ENCODE results near the gene DGLUCY. TPM values are rescaled to one million over a fixed set of nuclear protein-coding genes. Genes with fewer than 3 reads are reported as not detected.
"Not testable (repeated sequence)": the region's sequence is repeated elsewhere in the genome, so short reads cannot be mapped to it uniquely, and the experiment has no call there.

DGLUCY gene
- total and polyA plus RNA-seq, 2 experiments from 2014 or later: 15.2 to 15.7 TPM

DNA sequence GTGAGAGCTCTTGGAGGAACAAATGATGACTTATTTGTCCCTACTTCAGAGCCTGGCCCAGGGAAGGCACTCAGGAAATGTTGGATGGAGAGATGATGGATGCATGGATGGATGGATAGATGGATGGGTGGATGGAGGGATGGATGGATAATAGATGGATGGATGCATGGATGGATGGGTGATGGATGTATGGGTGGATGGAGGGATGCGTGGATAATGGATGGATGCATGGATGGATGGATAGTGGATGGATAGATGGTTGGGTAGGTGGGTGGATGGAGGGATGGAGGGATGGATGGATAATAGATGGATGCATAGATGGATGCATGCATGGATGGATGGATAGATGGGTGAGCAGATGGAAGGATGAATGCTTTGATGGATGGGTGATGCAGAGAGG is 107.4 kb downstream of the DGLUCY start:
- no peak overlapping the region for H2AFZ ChIP-seq
- no peaks in the 10 kb centered on the region for H3K4me1 ChIP-seq (ENCODE audit: insufficient read depth)
- no peaks in the 10 kb centered on the region for H3K9me3 ChIP-seq (ENCODE audit: low read depth)
- no peaks in the 10 kb centered on the region for H4K20me1 ChIP-seq (ENCODE audit: insufficient read depth)
- WGBS, 2 experiments (ENCODE audit: low coverage in 1 of 2, low lambda C conversion rate in 2 of 2, missing lambda C conversion rate in 2 of 2): 89 to 100% methylated on average over 1 of the region's 1 CpG
- no peaks in the 10 kb centered on the region for H3K9me2 ChIP-seq (ENCODE audit: insufficient read depth)
- no peak for DNase-seq
- H3K9ac ChIP-seq: no peak overlapping the region
- no peak overlapping the region for H3K4me3 ChIP-seq
- H3K27ac ChIP-seq: no peak overlapping the region
- in situ Hi-C loops (cut with MboI): no loop called here
- TF ChIP-seq EZH2 (IDR thresholded peaks at IDR 0.05; ENCODE audit: insufficient read depth, poor library complexity, severe bottlenecking) (no peak), EZH2phosphoT487 (IDR thresholded peaks at IDR 0.05; ENCODE audit: insufficient read depth, low read depth) (no peak)
- H3K4me2 ChIP-seq (ENCODE audit: unreplicated experiment): no peak overlapping the region
- no peaks in the 10 kb centered on the region for H3K27me3 ChIP-seq (replicated peaks; ENCODE audit: insufficient read depth)
- H3K36me3 ChIP-seq (ENCODE audit: low read depth): no peaks in the 10 kb centered on the region
- no peaks in the 10 kb centered on the region for H3K79me2 ChIP-seq (ENCODE audit: insufficient read depth)
- H3F3A ChIP-seq (ENCODE audit: insufficient read depth): peaks cover 6% of the 10 kb centered on the region; the same call in 1 of the 2 replicates

DNA sequence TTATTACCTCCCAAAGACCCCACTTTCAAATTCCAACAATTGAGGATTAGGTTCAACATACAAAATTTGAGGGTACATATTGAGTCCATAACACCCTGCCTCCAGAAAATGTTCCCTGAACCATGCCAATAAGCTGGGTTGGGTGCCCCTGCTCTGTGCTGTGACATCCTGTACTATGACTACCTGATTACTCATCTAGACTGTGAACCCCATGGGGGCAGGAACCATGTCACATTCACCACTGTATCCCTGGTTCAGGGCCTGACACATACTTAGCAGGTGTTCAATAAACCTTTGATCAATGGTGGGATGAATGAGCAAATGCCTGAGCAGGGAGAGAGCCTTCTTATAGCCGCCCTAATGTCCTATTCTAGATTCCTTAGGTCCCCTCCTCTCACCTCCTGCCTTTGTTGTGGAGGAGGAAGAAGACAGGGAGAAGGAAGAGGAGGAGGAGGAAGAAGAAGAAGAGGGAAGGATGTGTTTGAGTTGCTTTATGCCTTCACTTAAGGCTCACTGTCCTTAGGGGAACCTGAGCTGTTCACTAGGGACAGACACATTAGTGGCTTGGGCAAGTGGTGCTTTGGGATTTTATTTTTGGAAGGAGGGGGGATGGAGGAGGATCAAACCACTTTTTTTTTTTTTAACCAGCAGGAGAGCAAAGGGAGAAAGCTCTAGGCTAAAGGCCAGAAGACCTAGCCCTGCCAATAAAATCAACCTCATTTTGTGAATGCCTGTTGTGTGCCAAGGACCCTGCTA is 109.3 kb downstream of the DGLUCY start:
- Histone ChIP-seq H3K9me2 (ENCODE audit: insufficient read depth) (no peaks in the 10 kb centered on the region), H3K27ac (no peak overlapping the region), H3K9ac (no peak overlapping the region), H3K4me1 (ENCODE audit: insufficient read depth) (peaks cover 7% of the 10 kb centered on the region), H3K27me3 (replicated peaks; ENCODE audit: insufficient read depth) (no peaks in the 10 kb centered on the region), H3F3A (ENCODE audit: insufficient read depth) (peaks cover 14% of the 10 kb centered on the region; the same call in 1 of the 2 replicates), H2AFZ (no peak overlapping the region), H3K4me2 (ENCODE audit: unreplicated experiment) (no peak overlapping the region), H3K9me3 (ENCODE audit: low read depth) (no peaks in the 10 kb centered on the region), H3K36me3 (ENCODE audit: low read depth) (no peaks in the 10 kb centered on the region), H3K79me2 (ENCODE audit: insufficient read depth) (no peaks in the 10 kb centered on the region), H4K20me1 (ENCODE audit: insufficient read depth) (no peaks in the 10 kb centered on the region), H3K4me3 (no peak overlapping the region)
- WGBS, 2 experiments (ENCODE audit: low coverage in 1 of 2, low lambda C conversion rate in 2 of 2, missing lambda C conversion rate in 2 of 2): 100% methylated on average over 1 of the region's 1 CpG
- DNase-seq: no peak
- in situ Hi-C loops (cut with MboI): no loop called here
- no peak for TF ChIP-seq EZH2 (IDR thresholded peaks at IDR 0.05; ENCODE audit: insufficient read depth, poor library complexity, severe bottlenecking)
- no peak for TF ChIP-seq EZH2phosphoT487 (IDR thresholded peaks at IDR 0.05; ENCODE audit: insufficient read depth, low read depth)

DNA sequence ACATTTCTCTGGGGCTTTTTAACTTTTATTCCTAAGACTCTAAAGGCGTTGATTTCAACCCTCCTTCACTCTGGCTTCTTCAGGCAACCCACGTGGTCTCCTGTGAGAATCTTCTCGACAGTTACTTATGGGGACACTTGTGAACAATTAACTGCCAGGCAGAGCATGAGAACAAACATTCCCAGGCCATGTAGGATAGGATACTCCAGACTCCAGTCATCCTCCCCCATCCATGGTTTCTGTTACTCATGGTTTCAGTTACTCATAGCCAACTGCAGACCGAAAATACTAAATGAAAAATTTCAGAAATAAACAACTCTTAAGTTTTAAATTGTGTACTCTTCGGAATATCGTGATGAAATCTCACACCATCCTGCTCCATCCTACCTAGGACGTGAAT is 111.2 kb downstream of the DGLUCY start:
- H2AFZ ChIP-seq: no peak overlapping the region
- H3K9me2 ChIP-seq (ENCODE audit: insufficient read depth): no peaks in the 10 kb centered on the region
- TF ChIP-seq EZH2phosphoT487 (IDR thresholded peaks at IDR 0.05; ENCODE audit: insufficient read depth, low read depth) (no peak), EZH2 (IDR thresholded peaks at IDR 0.05; ENCODE audit: insufficient read depth, poor library complexity, severe bottlenecking) (no peak)
- in situ Hi-C loops (cut with MboI): no loop called here
- no peak overlapping the region for H3K4me2 ChIP-seq (ENCODE audit: unreplicated experiment)
- no peaks in the 10 kb centered on the region for H4K20me1 ChIP-seq (ENCODE audit: insufficient read depth)
- H3K9me3 ChIP-seq (ENCODE audit: low read depth): no peaks in the 10 kb centered on the region
- DNase-seq: peak; percentile 59
- H3K36me3 ChIP-seq (ENCODE audit: low read depth): no peaks in the 10 kb centered on the region
- no peak overlapping the region for H3K9ac ChIP-seq
- H3K4me3 ChIP-seq: no peak overlapping the region
- no peaks in the 10 kb centered on the region for H3K27me3 ChIP-seq (replicated peaks; ENCODE audit: insufficient read depth)
- H3K27ac ChIP-seq: no peak overlapping the region
- H3K79me2 ChIP-seq (ENCODE audit: insufficient read depth): no peaks in the 10 kb centered on the region
- WGBS, 2 experiments (ENCODE audit: low coverage in 1 of 2, low lambda C conversion rate in 2 of 2, missing lambda C conversion rate in 2 of 2): 82 to 84% methylated on average over 7 of the region's 7 CpGs
- peaks cover 30% of the 10 kb centered on the region for H3F3A ChIP-seq (ENCODE audit: insufficient read depth)
- H3K4me1 ChIP-seq (ENCODE audit: insufficient read depth): peaks cover 26% of the 10 kb centered on the region

DNA sequence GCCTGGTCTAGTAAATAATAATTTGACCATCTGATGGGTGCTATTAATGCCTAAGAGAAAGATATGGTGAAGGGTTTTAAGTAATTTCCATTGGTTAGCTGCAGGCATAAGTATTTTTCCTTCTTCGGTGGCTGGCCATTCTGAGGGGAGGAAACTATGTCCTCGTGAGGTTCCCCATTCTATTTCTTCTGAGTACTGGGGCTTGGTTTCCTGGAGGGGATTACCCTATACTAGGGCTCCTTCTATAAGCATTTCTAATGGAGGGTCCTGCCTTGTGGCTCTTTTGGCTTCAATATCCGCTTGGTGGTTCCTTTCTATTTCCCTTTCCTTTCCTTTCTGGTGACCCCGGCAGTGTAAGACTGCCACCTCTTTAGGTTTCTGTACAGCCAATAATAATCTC is 112.5 kb downstream of the DGLUCY start:
- H2AFZ ChIP-seq; DNase-seq; H3K27me3 ChIP-seq (replicated peaks; ENCODE audit: insufficient read depth); H3K9ac ChIP-seq; in situ Hi-C loops (cut with MboI); H3K4me3 ChIP-seq; H3K9me2 ChIP-seq (ENCODE audit: insufficient read depth); H3K36me3 ChIP-seq (ENCODE audit: low read depth); H3K27ac ChIP-seq; H3K4me2 ChIP-seq (ENCODE audit: unreplicated experiment); H3K9me3 ChIP-seq (ENCODE audit: low read depth); H3K79me2 ChIP-seq (ENCODE audit: insufficient read depth); H4K20me1 ChIP-seq (ENCODE audit: insufficient read depth): not testable (repeated sequence)
- Histone ChIP-seq H3K4me1 (ENCODE audit: insufficient read depth) (peaks cover 38% of the 10 kb centered on the region), H3F3A (ENCODE audit: insufficient read depth) (peaks cover 43% of the 10 kb centered on the region)
- WGBS, 2 experiments (ENCODE audit: low coverage in 1 of 2, low lambda C conversion rate in 2 of 2, missing lambda C conversion rate in 2 of 2): 93 to 94% methylated on average over 4 of the region's 4 CpGs

Measured in GM23248 (cell line).